PFSK-1 (cell line): ENCODE results near the gene ARGLU1.

Experiments
- POLR2AphosphoS5 ChIP-seq: IDR thresholded peaks from 2 replicates; pipeline ENCODE4 v1.6.1; 2012; ENCODE audit warnings: low read depth, mild to moderate bottlenecking, control low read depth, low read length, moderate library complexity
- TF ChIP-seq, protein P1 (sequence below), 2 experiments: IDR thresholded peaks; 2 replicates each; pipeline versions ENCODE4 v1.6.1 to v1.8.0; 2011 to 2012; ENCODE audit warnings: low read depth in 2 of 2, low read length in 2 of 2, control low read depth in 1 of 2, inconsistent platforms in 1 of 2, mild to moderate bottlenecking in 1 of 2, moderate library complexity in 1 of 2; ENCODE audit not compliant: insufficient read depth in 1 of 2

GRCh38 chr13:106612688-106613087, 44.8 kb upstream of the ARGLU1 start:
- TF ChIP-seq, protein P1, sequence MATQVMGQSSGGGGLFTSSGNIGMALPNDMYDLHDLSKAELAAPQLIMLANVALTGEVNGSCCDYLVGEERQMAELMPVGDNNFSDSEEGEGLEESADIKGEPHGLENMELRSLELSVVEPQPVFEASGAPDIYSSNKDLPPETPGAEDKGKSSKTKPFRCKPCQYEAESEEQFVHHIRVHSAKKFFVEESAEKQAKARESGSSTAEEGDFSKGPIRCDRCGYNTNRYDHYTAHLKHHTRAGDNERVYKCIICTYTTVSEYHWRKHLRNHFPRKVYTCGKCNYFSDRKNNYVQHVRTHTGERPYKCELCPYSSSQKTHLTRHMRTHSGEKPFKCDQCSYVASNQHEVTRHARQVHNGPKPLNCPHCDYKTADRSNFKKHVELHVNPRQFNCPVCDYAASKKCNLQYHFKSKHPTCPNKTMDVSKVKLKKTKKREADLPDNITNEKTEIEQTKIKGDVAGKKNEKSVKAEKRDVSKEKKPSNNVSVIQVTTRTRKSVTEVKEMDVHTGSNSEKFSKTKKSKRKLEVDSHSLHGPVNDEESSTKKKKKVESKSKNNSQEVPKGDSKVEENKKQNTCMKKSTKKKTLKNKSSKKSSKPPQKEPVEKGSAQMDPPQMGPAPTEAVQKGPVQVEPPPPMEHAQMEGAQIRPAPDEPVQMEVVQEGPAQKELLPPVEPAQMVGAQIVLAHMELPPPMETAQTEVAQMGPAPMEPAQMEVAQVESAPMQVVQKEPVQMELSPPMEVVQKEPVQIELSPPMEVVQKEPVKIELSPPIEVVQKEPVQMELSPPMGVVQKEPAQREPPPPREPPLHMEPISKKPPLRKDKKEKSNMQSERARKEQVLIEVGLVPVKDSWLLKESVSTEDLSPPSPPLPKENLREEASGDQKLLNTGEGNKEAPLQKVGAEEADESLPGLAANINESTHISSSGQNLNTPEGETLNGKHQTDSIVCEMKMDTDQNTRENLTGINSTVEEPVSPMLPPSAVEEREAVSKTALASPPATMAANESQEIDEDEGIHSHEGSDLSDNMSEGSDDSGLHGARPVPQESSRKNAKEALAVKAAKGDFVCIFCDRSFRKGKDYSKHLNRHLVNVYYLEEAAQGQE (IDR thresholded peaks at IDR 0.05; ENCODE audit: insufficient read depth in 1 of 2, low read depth in 2 of 2, low read length in 2 of 2), result no peak
- no peak for TF ChIP-seq POLR2AphosphoS5
